ENCODE data around the gene DPEP1. TPM values are rescaled to one million over a fixed set of nuclear protein-coding genes. Genes with fewer than 3 reads are reported as not detected.
"Not testable (repeated sequence)": the region's sequence is repeated elsewhere in the genome, so short reads cannot be mapped to it uniquely, and the experiment has no call there.

The DPEP1 gene
- total and polyA plus RNA-seq, 4 donors: 0.26 to 8.9 (median 0.95) TPM

- peaks cover 4 to 20% (median 8%) of the 10 kb centered on the region in 5 donors for H3K4me1 ChIP-seq (ENCODE audit: control insufficient read depth in 5 of 5, insufficient read depth in 5 of 5, low read length in 5 of 5)
- no peaks in the 10 kb centered on the region for H3K9me3 ChIP-seq (ENCODE audit: control insufficient read depth in 4 of 4, insufficient read depth in 3 of 4, low read length in 3 of 4)
- 92 to 93% methylated on average over 9 of the region's 9 CpGs for WGBS, 2 donors
- H3K36me3 ChIP-seq (ENCODE audit: control insufficient read depth in 4 of 4, insufficient read depth in 4 of 4, low read length in 4 of 4): peaks cover 3 to 18% (median 5%) of the 10 kb centered on the region in 4 donors
- ATAC-seq (ENCODE audit: insufficient read depth, low FRiP score): no peak
- no peaks in the 10 kb centered on the region for H3K27me3 ChIP-seq (ENCODE audit: control insufficient read depth in 3 of 3, insufficient read depth in 3 of 3, low read length in 2 of 3)
- no peak overlapping the region for H3K4me3 ChIP-seq
- DNase-seq: no peak
- no peak for TF ChIP-seq CTCF (IDR thresholded peaks at IDR 0.05; ENCODE audit: control extremely low read depth, extremely low read depth)
- H3K27ac ChIP-seq (ENCODE audit: low read depth in 1 of 2, low read length in 1 of 2): no peak overlapping the region
- no peak overlapping the region for H3K9ac ChIP-seq (ENCODE audit: insufficient read depth in 1 of 2, low read length in 2 of 2)
These were observed 47.8 kb downstream of the DPEP1 start for GRCh38 chr16:89661215-89661614.

GRCh38 chr16:89664238-89664637 lies 50.8 kb downstream of the DPEP1 start:
- DNase-seq: peak in 1 of 3 donors; percentile 6
- not testable (repeated sequence) for H3K9me3 ChIP-seq (ENCODE audit: control insufficient read depth in 4 of 4, insufficient read depth in 3 of 4, low read length in 3 of 4); H3K4me3 ChIP-seq; H3K4me1 ChIP-seq (ENCODE audit: control insufficient read depth in 5 of 5, insufficient read depth in 5 of 5, low read length in 5 of 5); H3K27ac ChIP-seq (ENCODE audit: low read depth in 1 of 2, low read length in 1 of 2); H3K27me3 ChIP-seq (ENCODE audit: control insufficient read depth in 3 of 3, insufficient read depth in 3 of 3, low read length in 2 of 3); ATAC-seq (ENCODE audit: insufficient read depth, low FRiP score); H3K9ac ChIP-seq (ENCODE audit: insufficient read depth in 1 of 2, low read length in 2 of 2)
- peaks cover 3 to 18% (median 5%) of the 10 kb centered on the region in 4 donors for H3K36me3 ChIP-seq (ENCODE audit: control insufficient read depth in 4 of 4, insufficient read depth in 4 of 4, low read length in 4 of 4)
- WGBS, 2 donors: 87 to 88% methylated on average over 10 of the region's 11 CpGs

GRCh38 chr16:89667000-89667399 lies 53.6 kb downstream of the DPEP1 start:
- DNase-seq; H3K4me3 ChIP-seq; H3K4me1 ChIP-seq (ENCODE audit: control insufficient read depth in 5 of 5, insufficient read depth in 5 of 5, low read length in 5 of 5); ATAC-seq (ENCODE audit: insufficient read depth, low FRiP score); H3K9ac ChIP-seq (ENCODE audit: insufficient read depth in 1 of 2, low read length in 2 of 2); H3K9me3 ChIP-seq (ENCODE audit: control insufficient read depth in 4 of 4, insufficient read depth in 3 of 4, low read length in 3 of 4); H3K27ac ChIP-seq (ENCODE audit: low read depth in 1 of 2, low read length in 1 of 2); H3K27me3 ChIP-seq (ENCODE audit: control insufficient read depth in 3 of 3, insufficient read depth in 3 of 3, low read length in 2 of 3); H3K36me3 ChIP-seq (ENCODE audit: control insufficient read depth in 4 of 4, insufficient read depth in 4 of 4, low read length in 4 of 4): not testable (repeated sequence)
- 63 to 91% methylated on average over 6 of the region's 7 CpGs for WGBS, 2 donors

GRCh38 chr16:89667633-89668032 lies 54.2 kb downstream of the DPEP1 start:
- 83 to 84% methylated on average over 9 of the region's 9 CpGs for WGBS, 2 donors
- no peak overlapping the region for H3K9ac ChIP-seq (ENCODE audit: insufficient read depth in 1 of 2, low read length in 2 of 2)
- H3K4me1 ChIP-seq (ENCODE audit: control insufficient read depth in 5 of 5, insufficient read depth in 5 of 5, low read length in 5 of 5): peaks cover 0 to 4% (median 0%) of the 10 kb centered on the region in 5 donors
- no peaks in the 10 kb centered on the region for H3K27me3 ChIP-seq (ENCODE audit: control insufficient read depth in 3 of 3, insufficient read depth in 3 of 3, low read length in 2 of 3)
- no peak for TF ChIP-seq CTCF (IDR thresholded peaks at IDR 0.05; ENCODE audit: control extremely low read depth, extremely low read depth)
- H3K27ac ChIP-seq (ENCODE audit: low read depth in 1 of 2, low read length in 1 of 2): no peak overlapping the region
- H3K36me3 ChIP-seq (ENCODE audit: control insufficient read depth in 4 of 4, insufficient read depth in 4 of 4, low read length in 4 of 4): peaks cover 0 to 6% (median 0%) of the 10 kb centered on the region in 4 donors
- no peak for ATAC-seq (ENCODE audit: insufficient read depth, low FRiP score)
- no peak overlapping the region for H3K4me3 ChIP-seq
- no peaks in the 10 kb centered on the region for H3K9me3 ChIP-seq (ENCODE audit: control insufficient read depth in 4 of 4, insufficient read depth in 3 of 4, low read length in 3 of 4)
- no peak for DNase-seq
